HepG2 (cell line): ENCODE measurements around the gene SNRNP35.

ENCODE experiments used
- KDM1A ChIP-seq: IDR thresholded peaks from 2 replicates; pipeline ENCODE4 v1.6.1; 2016; ENCODE audit warnings: missing compliant biosample characterization
- NCOA1 ChIP-seq: sonication (generic); formaldehyde crosslinking; IDR thresholded peaks from 2 replicates; pipeline ENCODE4 v1.9.0; 2021; ENCODE audit warnings: missing genetic modification reagents
- SMAD1 ChIP-seq: sonication (generic); formaldehyde crosslinking; IDR thresholded peaks from 2 replicates; pipeline ENCODE4 v1.4.0; 2020; ENCODE audit warnings: missing genetic modification reagents, low read depth, mild to moderate bottlenecking, borderline replicate concordance
- ZKSCAN5 ChIP-seq: sonication (generic); formaldehyde crosslinking; IDR thresholded peaks from 2 replicates; pipeline ENCODE4 v1.5.1; 2020; ENCODE audit warnings: mild to moderate bottlenecking, missing genetic modification reagents
- ZNF674 ChIP-seq: sonication (generic); formaldehyde crosslinking; IDR thresholded peaks from 2 replicates; pipeline ENCODE4 v1.5.0; 2020; ENCODE audit warnings: low read depth, mild to moderate bottlenecking, missing genetic modification reagents
- ZNF768 ChIP-seq: sonication (generic); formaldehyde crosslinking; IDR thresholded peaks from 2 replicates; pipeline ENCODE4 v1.4.0; 2020; ENCODE audit warnings: missing genetic modification reagents

DNA sequence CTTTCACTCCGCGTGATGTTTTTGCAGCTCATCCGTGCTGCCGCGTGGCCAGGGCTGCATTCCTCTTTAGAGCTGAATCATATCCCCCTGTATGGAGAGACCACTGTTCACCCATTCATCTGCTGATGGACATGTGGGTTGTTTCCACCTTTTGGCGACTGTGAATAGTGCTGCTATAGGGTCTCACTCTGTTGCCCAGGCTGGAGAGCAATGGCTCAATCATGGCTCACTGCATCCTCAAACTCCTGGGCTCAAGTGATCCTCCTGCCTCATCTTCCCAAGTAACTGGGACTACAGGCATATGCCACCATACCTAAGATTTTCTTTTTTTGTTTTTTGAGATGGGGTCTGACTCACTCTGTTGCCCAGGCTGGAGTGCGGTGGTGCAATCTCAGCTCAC, 39.1 kb downstream of the SNRNP35 start:
- TF ChIP-seq ZNF768 (CRISPR knock-in tag) (no peak), NCOA1 (CRISPR knock-in tag) (no peak), KDM1A (CRISPR knock-in tag) (no peak), ZKSCAN5 (CRISPR knock-in tag) (no peak), SMAD1 (CRISPR knock-in tag) (no peak), ZNF674 (CRISPR knock-in tag) (no peak)
